GM12878 (cell line): Measurements from ENCODE around the gene PDPK1. TPM values are rescaled to one million over a fixed set of nuclear protein-coding genes. Genes with fewer than 3 reads are reported as not detected.

Experiments used
- ATAC-seq: fragments of 200-7000 bp; cut with Tn5 transposase; 3 replicates; pipeline ENCODE4 v1.9.1; 2020; ENCODE audit warnings: mild to moderate bottlenecking, moderate library complexity
- BruUV-seq: library from RNA; stranded (reverse); fragments of 400-500 nt; replicated peaks from 2 replicates; lab custom pipeline; 2021; lab: Mats Ljungman, UMichigan
- CTCF ChIA-PET: fragments of 300-600 bp; sonication (Branson Sonifier 250); formaldehyde crosslinking; extraction: SDS; loops from one replicate; lab custom pipeline; 2021; ENCODE audit warnings: inconsistent platforms; lab: Yijun Ruan, JAX
- POLR2A ChIA-PET: fragments of 350-600 bp; formaldehyde crosslinking; extraction: SDS; loops from one replicate; lab custom pipeline; 2021; ENCODE audit warnings: inconsistent platforms; lab: Charles Lee
- RAD21 ChIA-PET: fragments of 300-600 bp; sonication (Branson Sonifier 250); formaldehyde crosslinking; loops from one replicate; lab custom pipeline; 2023; ENCODE audit warnings: antibody characterized with exemption; ENCODE audit not compliant: unreplicated experiment; lab: Charles Lee
- SMC1A ChIA-PET: fragments of 300-600 bp; sonication (Branson Sonifier 250); formaldehyde crosslinking; loops from one replicate; lab custom pipeline; 2023; ENCODE audit not compliant: unreplicated experiment, uncharacterized antibody; lab: Charles Lee
- DNase-seq: peaks from one replicate; pipeline ENCODE4 v3.0.0-alpha.2; 2011; ENCODE audit warnings: low read depth, low spot score
- FAIRE-seq: peaks from 3 replicates; lab custom pipeline; 2011; peaks lifted over from hg19 to GRCh38; lab: Jason Lieb, UNC
- H2AFZ ChIP-seq: 2 replicates; pipeline ENCODE4 v1.6.0; 2011; ENCODE audit warnings: low read depth, low read length, control low read depth; ENCODE audit not compliant: control insufficient read depth
- H3K27ac ChIP-seq: 2 replicates; pipeline ENCODE4 v1.5.1; 2011; ENCODE audit warnings: control low read depth; ENCODE audit not compliant: control insufficient read depth, insufficient read depth
- H3K27me3 ChIP-seq, 2 experiments: replicated peaks in 1 of 2; 2 replicates each; pipeline versions ENCODE4 v1.6.0 to v1.6.1; 2011; ENCODE audit warnings: low read length in 1 of 2; ENCODE audit not compliant: control insufficient read depth in 2 of 2, insufficient read depth in 2 of 2
- H3K36me3 ChIP-seq, 2 experiments: 2 replicates each; pipeline ENCODE4 v1.5.1; 2011; ENCODE audit warnings: low read length in 1 of 2; ENCODE audit not compliant: control insufficient read depth in 2 of 2, insufficient read depth in 2 of 2
- H3K4me1 ChIP-seq: 2 replicates; pipeline ENCODE4 v1.6.1; 2011; ENCODE audit warnings: mild to moderate bottlenecking, low read length, moderate library complexity, mixed read lengths; ENCODE audit not compliant: control insufficient read depth, insufficient read depth
- H3K4me2 ChIP-seq: 2 replicates; pipeline ENCODE4 v1.6.0; 2011; ENCODE audit warnings: control low read depth; ENCODE audit not compliant: control insufficient read depth, insufficient read depth
- H3K4me3 ChIP-seq: fragments of 200-600 bp; sonication (generic); 2 replicates; pipeline ENCODE4 v1.5.1; 2016
- H3K79me2 ChIP-seq: 2 replicates; pipeline ENCODE4 v1.6.0; 2011; ENCODE audit warnings: low read length; ENCODE audit not compliant: control insufficient read depth, insufficient read depth
- H3K9ac ChIP-seq: 2 replicates; pipeline ENCODE4 v1.8.0; 2011; ENCODE audit warnings: low read length, control low read depth, mixed read lengths; ENCODE audit not compliant: control insufficient read depth, insufficient read depth
- H3K9me3 ChIP-seq: replicated peaks from 3 replicates; pipeline ENCODE4 v1.5.1; 2011; ENCODE audit warnings: mild to moderate bottlenecking, low read length; ENCODE audit not compliant: control insufficient read depth, insufficient read depth
- H4K20me1 ChIP-seq: 2 replicates; pipeline ENCODE4 v1.6.0; 2011; ENCODE audit not compliant: control insufficient read depth, insufficient read depth
- DPF2 ChIP-seq: fragments of 450-650 bp; IDR thresholded peaks from 2 replicates; pipeline ENCODE4 v1.6.1; 2017; ENCODE audit warnings: mild to moderate bottlenecking
- KDM1A ChIP-seq: fragments of 200-600 bp; sonication (generic); IDR thresholded peaks from 2 replicates; pipeline ENCODE4 v1.6.1; 2016; ENCODE audit warnings: borderline replicate concordance
- NR2C1 ChIP-seq: fragments of 450-650 bp; IDR thresholded peaks from 2 replicates; pipeline ENCODE4 v1.6.1; 2017; ENCODE audit warnings: antibody characterized with exemption, mild to moderate bottlenecking, moderate library complexity
- RBBP5 ChIP-seq: fragments of 200-600 bp; sonication (generic); conservative IDR thresholded peaks from 2 replicates; pipeline ENCODE4 v1.6.1; 2016
- RELA ChIP-seq: fragments of 450-650 bp; IDR thresholded peaks from 2 replicates; pipeline ENCODE4 v1.8.0; 2014; ENCODE audit warnings: borderline replicate concordance; ENCODE audit not compliant: partially characterized antibody
- SREBF2 ChIP-seq: IDR thresholded peaks from 2 replicates; pipeline ENCODE4 v1.6.1; 2012; ENCODE audit warnings: mild to moderate bottlenecking, low read length
- SUPT20H ChIP-seq: IDR thresholded peaks from 2 replicates; pipeline ENCODE4 v1.6.1; 2011; ENCODE audit warnings: low read depth, mild to moderate bottlenecking, low read length, moderate library complexity, borderline replicate concordance; ENCODE audit not compliant: control insufficient read depth
- TARDBP ChIP-seq: IDR thresholded peaks from 2 replicates; pipeline ENCODE4 v1.6.1; 2016; ENCODE audit warnings: borderline replicate concordance
- ZNF207 ChIP-seq: fragments of 450-650 bp; IDR thresholded peaks from 2 replicates; pipeline ENCODE4 v1.6.1; 2014; ENCODE audit warnings: antibody characterized with exemption, mild to moderate bottlenecking, borderline replicate concordance
- WGBS: methylation state at CpG from one replicate; pipeline ENCODE4 v1.1.6; 2016; ENCODE audit warnings: low lambda C conversion rate; ENCODE audit not compliant: insufficient replicate concordance, insufficient coverage; ENCODE audit errors: missing lambda C conversion rate; 5-methylcytosine and 5-hydroxymethylcytosine counted together
- in situ Hi-C: fragments of 300-500 bp; cut with MboI; formaldehyde crosslinking; loops from 9 replicates; pipeline ENCODE4 v1.14.3; 2018; ENCODE audit warnings: mixed read lengths
- intact Hi-C: fragments of 100-400 bp; cut with micrococcal nuclease; formaldehyde crosslinking; loops from one replicate; pipeline ENCODE4 v1.14.2; 2022; ENCODE audit not compliant: unreplicated experiment
- polyA plus RNA-seq, 11 experiments: library from polyadenylated mRNA; depleted of rRNA in 4 of 11; unstranded in 6 of 11; stranded (reverse) in 5 of 11; fragments of >200 nt; fragmentation: Nextera tagmentation in 4 of 11; fragmentation: Illumina TruSeq in 1 of 11; extraction: Ambion mirVana in 4 of 11; extraction: Trizol in 1 of 11; gene quantifications; 1 replicate in 1 of 11; 2 replicates in 10 of 11; pipeline versions ENCODE4 v1.2.1 to v1.2.3, GENCODE V29; 2011 to 2016; ENCODE audit warnings: inconsistent platforms in 2 of 11, missing spikeins in 2 of 11, low read depth in 1 of 11
- total RNA-seq, 4 experiments: library from RNA; depleted of rRNA in 3 of 4; stranded (reverse); fragments of >200 nt in 3 of 4; fragmentation: Illumina TruSeq in 1 of 4; extraction: Trizol in 1 of 4; gene quantifications; 2 replicates each; pipeline versions ENCODE4 v1.2.1 to v1.2.3, GENCODE V29; 2013 to 2021
- TF ChIP-seq, protein P1 (sequence below): fragments of 450-650 bp; IDR thresholded peaks from 2 replicates; pipeline ENCODE4 v1.6.1; 2016; ENCODE audit warnings: mild to moderate bottlenecking, moderate library complexity, borderline replicate concordance
- TF ChIP-seq, protein P2 (sequence below): fragments of 450-650 bp; IDR thresholded peaks from 2 replicates; pipeline ENCODE4 v1.6.1; 2017; ENCODE audit warnings: low read depth, mild to moderate bottlenecking, moderate library complexity
- TF ChIP-seq, protein P3 (sequence below): fragments of 450-650 bp; conservative IDR thresholded peaks from 2 replicates; pipeline ENCODE4 v1.6.1; 2017; ENCODE audit warnings: mild to moderate bottlenecking, moderate library complexity
- TF ChIP-seq, protein P4 (sequence below): fragments of 450-650 bp; IDR thresholded peaks from 2 replicates; pipeline ENCODE4 v1.6.1; 2014; ENCODE audit warnings: mild to moderate bottlenecking
- TF ChIP-seq, protein P5 (sequence below): IDR thresholded peaks from 2 replicates; pipeline ENCODE4 v1.6.1; 2011; ENCODE audit warnings: borderline replicate concordance, low read depth, mild to moderate bottlenecking, moderate library complexity, mixed read lengths, low read length; ENCODE audit not compliant: insufficient read depth; ENCODE audit errors: extremely low read length

Gene PDPK1
- total and polyA plus RNA-seq, 10 of the 15 experiments (the other 5 are each of a cell fraction or from before 2014, with no cell fraction given) = 3.9 to 41.3 (median 25.5) TPM

DNA sequence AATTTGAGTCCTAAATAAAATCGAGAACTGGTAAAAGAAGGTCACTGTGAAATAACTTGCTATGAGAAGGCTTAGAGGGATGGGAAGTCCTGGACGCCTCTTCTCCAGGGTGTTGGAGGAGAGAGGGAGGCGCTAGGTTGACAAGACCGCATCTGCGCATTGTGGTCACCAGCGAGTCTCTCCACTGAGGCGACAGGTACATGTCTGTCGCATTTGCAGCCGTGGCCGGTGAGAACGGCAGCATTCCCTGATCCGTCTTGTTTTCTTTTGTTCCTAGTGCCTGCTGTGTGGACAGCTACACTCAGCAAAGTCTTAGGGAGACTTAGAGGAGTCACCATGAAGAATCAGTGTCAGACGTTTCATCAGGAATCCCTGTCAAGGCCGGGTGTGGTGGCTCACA lies 32.1 kb upstream of the PDPK1 start:
- no peak overlapping the region for H3K9ac ChIP-seq
- H3K79me2 ChIP-seq = no peaks in the 10 kb centered on the region
- no peak overlapping the region for H3K4me2 ChIP-seq
- ATAC-seq (no peak), FAIRE-seq (no peak), DNase-seq (no peak)
- RAD21 ChIA-PET = no interaction called here
- no peaks in the 10 kb centered on the region for H4K20me1 ChIP-seq
- WGBS = 87% methylated on average over 14 of the region's 14 CpGs
- SMC1A ChIA-PET = no interaction called here
- POLR2A ChIA-PET = no interaction called here
- intact Hi-C loops (loop anchor here (5.0 to 10.0 kb wide), 2 partner anchors 38 to 241 kb away; partner anchors contain the start of gene RNPS1), in situ Hi-C loops (loop anchor here (5.0 kb wide), 1 partner anchor 73 kb away; no protein-coding TSS in a partner anchor)
- no peak overlapping the region for H3K27ac ChIP-seq
- no peak overlapping the region for H2AFZ ChIP-seq
- no TSS peak for BruUV-seq
- CTCF ChIA-PET = interaction anchor here (1.0 to 1.2 kb wide), 2 partner anchors 11 to 19 kb away, joined by 3 to 5 read pairs; no protein-coding TSS in a partner anchor
- no peaks in the 10 kb centered on the region for H3K27me3 ChIP-seq
- no peaks in the 10 kb centered on the region; a peak in 2 of 4 replicates for H3K36me3 ChIP-seq
- H3K9me3 ChIP-seq = no peaks in the 10 kb centered on the region
- peaks cover 33% of the 10 kb centered on the region for H3K4me1 ChIP-seq
- H3K4me3 ChIP-seq = no peak overlapping the region
- TF ChIP-seq, protein P1, sequence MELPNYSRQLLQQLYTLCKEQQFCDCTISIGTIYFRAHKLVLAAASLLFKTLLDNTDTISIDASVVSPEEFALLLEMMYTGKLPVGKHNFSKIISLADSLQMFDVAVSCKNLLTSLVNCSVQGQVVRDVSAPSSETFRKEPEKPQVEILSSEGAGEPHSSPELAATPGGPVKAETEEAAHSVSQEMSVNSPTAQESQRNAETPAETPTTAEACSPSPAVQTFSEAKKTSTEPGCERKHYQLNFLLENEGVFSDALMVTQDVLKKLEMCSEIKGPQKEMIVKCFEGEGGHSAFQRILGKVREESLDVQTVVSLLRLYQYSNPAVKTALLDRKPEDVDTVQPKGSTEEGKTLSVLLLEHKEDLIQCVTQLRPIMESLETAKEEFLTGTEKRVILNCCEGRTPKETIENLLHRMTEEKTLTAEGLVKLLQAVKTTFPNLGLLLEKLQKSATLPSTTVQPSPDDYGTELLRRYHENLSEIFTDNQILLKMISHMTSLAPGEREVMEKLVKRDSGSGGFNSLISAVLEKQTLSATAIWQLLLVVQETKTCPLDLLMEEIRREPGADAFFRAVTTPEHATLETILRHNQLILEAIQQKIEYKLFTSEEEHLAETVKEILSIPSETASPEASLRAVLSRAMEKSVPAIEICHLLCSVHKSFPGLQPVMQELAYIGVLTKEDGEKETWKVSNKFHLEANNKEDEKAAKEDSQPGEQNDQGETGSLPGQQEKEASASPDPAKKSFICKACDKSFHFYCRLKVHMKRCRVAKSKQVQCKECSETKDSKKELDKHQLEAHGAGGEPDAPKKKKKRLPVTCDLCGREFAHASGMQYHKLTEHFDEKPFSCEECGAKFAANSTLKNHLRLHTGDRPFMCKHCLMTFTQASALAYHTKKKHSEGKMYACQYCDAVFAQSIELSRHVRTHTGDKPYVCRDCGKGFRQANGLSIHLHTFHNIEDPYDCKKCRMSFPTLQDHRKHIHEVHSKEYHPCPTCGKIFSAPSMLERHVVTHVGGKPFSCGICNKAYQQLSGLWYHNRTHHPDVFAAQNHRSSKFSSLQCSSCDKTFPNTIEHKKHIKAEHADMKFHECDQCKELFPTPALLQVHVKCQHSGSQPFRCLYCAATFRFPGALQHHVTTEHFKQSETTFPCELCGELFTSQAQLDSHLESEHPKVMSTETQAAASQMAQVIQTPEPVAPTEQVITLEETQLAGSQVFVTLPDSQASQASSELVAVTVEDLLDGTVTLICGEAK = no peak
- TF ChIP-seq, protein P2, sequence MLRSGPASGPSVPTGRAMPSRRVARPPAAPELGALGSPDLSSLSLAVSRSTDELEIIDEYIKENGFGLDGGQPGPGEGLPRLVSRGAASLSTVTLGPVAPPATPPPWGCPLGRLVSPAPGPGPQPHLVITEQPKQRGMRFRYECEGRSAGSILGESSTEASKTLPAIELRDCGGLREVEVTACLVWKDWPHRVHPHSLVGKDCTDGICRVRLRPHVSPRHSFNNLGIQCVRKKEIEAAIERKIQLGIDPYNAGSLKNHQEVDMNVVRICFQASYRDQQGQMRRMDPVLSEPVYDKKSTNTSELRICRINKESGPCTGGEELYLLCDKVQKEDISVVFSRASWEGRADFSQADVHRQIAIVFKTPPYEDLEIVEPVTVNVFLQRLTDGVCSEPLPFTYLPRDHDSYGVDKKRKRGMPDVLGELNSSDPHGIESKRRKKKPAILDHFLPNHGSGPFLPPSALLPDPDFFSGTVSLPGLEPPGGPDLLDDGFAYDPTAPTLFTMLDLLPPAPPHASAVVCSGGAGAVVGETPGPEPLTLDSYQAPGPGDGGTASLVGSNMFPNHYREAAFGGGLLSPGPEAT = no peak
- TF ChIP-seq DPF2 (no peak), ZNF207 (no peak), TARDBP (no peak), RELA (no peak), RBBP5 (no peak), KDM1A (no peak), NR2C1 (no peak), SUPT20H (no peak), SREBF2 (no peak)
- TF ChIP-seq, protein P3, sequence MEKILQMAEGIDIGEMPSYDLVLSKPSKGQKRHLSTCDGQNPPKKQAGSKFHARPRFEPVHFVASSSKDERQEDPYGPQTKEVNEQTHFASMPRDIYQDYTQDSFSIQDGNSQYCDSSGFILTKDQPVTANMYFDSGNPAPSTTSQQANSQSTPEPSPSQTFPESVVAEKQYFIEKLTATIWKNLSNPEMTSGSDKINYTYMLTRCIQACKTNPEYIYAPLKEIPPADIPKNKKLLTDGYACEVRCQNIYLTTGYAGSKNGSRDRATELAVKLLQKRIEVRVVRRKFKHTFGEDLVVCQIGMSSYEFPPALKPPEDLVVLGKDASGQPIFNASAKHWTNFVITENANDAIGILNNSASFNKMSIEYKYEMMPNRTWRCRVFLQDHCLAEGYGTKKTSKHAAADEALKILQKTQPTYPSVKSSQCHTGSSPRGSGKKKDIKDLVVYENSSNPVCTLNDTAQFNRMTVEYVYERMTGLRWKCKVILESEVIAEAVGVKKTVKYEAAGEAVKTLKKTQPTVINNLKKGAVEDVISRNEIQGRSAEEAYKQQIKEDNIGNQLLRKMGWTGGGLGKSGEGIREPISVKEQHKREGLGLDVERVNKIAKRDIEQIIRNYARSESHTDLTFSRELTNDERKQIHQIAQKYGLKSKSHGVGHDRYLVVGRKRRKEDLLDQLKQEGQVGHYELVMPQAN = no peak
- TF ChIP-seq, protein P4, sequence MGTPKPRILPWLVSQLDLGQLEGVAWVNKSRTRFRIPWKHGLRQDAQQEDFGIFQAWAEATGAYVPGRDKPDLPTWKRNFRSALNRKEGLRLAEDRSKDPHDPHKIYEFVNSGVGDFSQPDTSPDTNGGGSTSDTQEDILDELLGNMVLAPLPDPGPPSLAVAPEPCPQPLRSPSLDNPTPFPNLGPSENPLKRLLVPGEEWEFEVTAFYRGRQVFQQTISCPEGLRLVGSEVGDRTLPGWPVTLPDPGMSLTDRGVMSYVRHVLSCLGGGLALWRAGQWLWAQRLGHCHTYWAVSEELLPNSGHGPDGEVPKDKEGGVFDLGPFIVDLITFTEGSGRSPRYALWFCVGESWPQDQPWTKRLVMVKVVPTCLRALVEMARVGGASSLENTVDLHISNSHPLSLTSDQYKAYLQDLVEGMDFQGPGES = no peak
- TF ChIP-seq, protein P5, sequence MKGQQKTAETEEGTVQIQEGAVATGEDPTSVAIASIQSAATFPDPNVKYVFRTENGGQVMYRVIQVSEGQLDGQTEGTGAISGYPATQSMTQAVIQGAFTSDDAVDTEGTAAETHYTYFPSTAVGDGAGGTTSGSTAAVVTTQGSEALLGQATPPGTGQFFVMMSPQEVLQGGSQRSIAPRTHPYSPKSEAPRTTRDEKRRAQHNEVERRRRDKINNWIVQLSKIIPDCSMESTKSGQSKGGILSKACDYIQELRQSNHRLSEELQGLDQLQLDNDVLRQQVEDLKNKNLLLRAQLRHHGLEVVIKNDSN = no peak
